AG04450 (cell line): ENCODE data around the gene ABHD6. TPM values are rescaled to one million over a fixed set of nuclear protein-coding genes. Genes with fewer than 3 reads are reported as not detected.

ENCODE experiments used
- CTCF ChIA-PET: fragments of 300-600, 350-600 bp; formaldehyde crosslinking; extraction: SDS; loops from one replicate; lab custom pipeline; 2022; ENCODE audit warnings: antibody characterized with exemption, inconsistent platforms; lab: Charles Lee
- POLR2A ChIA-PET: fragments of 350-600 bp; formaldehyde crosslinking; extraction: SDS; loops from one replicate; lab custom pipeline; 2021; ENCODE audit warnings: antibody characterized with exemption, inconsistent platforms; lab: Yijun Ruan, JAX
- DNase-seq: peaks from one replicate; pipeline ENCODE4 v3.0.0-alpha.2; 2011; ENCODE audit warnings: low read depth, low spot score
- H3K27ac ChIP-seq: one replicate; pipeline ENCODE4 v1.5.1; 2012; ENCODE audit warnings: low read depth, low read length, control low read depth
- H3K27me3 ChIP-seq: one replicate; pipeline ENCODE4 v1.6.0; 2012; ENCODE audit warnings: low read length; ENCODE audit not compliant: control insufficient read depth, insufficient read depth
- H3K4me3 ChIP-seq: 2 replicates; pipeline ENCODE4 v1.5.1; 2011; ENCODE audit warnings: mild to moderate bottlenecking, low read depth, low read length, control low read depth
- H3K9me3 ChIP-seq: 2 replicates; pipeline ENCODE4 v1.5.1; 2012; ENCODE audit warnings: low read length; ENCODE audit not compliant: control insufficient read depth, insufficient read depth
- polyA plus RNA-seq: library from polyadenylated mRNA; depleted of rRNA; stranded (reverse); fragments of >200 nt; gene quantifications from 2 replicates; pipeline ENCODE4 v1.2.3, GENCODE V29; 2011
- TF ChIP-seq, protein P1 (sequence below): IDR thresholded peaks from 2 replicates; pipeline ENCODE4 v1.5.1; 2011; ENCODE audit warnings: low read depth, low read length, control low read depth, inconsistent platforms

The ABHD6 gene
- polyA plus RNA-seq, 1 experiment, result 8.4 TPM

DNA sequence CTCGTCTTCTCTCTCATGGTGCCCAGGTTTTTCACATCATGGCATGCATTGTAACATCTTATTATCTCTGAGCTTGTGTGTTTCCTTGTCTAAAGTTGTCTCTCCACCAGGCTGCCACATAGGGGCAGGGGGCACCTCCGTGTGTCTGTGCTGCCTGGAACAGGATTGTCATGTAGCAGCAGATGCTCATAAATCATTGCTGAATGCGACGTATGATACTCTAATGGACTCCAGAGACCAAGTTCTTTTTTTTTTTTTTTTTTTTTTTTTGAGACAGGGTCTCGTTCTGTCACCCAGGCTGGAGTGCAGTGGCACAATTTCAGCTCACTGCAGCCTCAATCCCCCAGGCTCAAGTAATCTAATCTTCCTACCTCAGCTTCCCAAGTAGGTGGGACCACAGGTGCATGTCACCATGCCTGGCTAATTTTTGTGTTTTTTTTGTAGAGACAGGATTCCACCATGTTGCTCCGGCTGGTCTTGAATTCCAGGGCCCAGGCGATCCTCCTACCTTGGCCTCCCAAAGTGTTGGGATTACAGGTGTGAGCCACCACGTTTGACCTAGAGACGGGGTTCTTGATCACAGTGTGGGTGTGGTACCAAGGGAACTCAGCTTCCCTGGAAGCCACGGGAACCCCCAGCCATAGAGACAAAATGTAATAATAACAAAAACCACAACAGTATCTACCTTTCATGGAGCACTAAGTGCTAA lies 22.1 kb upstream of the ABHD6 start:
- CTCF ChIA-PET, result interaction anchor here (0.6 to 1.1 kb wide), 3 partner anchors 28 to 152 kb away, joined by 3 to 4 read pairs (median 3); no protein-coding TSS in a partner anchor
- TF ChIP-seq, protein P1, sequence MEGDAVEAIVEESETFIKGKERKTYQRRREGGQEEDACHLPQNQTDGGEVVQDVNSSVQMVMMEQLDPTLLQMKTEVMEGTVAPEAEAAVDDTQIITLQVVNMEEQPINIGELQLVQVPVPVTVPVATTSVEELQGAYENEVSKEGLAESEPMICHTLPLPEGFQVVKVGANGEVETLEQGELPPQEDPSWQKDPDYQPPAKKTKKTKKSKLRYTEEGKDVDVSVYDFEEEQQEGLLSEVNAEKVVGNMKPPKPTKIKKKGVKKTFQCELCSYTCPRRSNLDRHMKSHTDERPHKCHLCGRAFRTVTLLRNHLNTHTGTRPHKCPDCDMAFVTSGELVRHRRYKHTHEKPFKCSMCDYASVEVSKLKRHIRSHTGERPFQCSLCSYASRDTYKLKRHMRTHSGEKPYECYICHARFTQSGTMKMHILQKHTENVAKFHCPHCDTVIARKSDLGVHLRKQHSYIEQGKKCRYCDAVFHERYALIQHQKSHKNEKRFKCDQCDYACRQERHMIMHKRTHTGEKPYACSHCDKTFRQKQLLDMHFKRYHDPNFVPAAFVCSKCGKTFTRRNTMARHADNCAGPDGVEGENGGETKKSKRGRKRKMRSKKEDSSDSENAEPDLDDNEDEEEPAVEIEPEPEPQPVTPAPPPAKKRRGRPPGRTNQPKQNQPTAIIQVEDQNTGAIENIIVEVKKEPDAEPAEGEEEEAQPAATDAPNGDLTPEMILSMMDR, result no peak
- POLR2A ChIA-PET, result no interaction called here
- Histone ChIP-seq H3K9me3 (no peaks in the 10 kb centered on the region), H3K4me3 (no peak overlapping the region), H3K27ac (no peak overlapping the region), H3K27me3 (peaks cover 24% of the 10 kb centered on the region)
- no peak for DNase-seq

DNA sequence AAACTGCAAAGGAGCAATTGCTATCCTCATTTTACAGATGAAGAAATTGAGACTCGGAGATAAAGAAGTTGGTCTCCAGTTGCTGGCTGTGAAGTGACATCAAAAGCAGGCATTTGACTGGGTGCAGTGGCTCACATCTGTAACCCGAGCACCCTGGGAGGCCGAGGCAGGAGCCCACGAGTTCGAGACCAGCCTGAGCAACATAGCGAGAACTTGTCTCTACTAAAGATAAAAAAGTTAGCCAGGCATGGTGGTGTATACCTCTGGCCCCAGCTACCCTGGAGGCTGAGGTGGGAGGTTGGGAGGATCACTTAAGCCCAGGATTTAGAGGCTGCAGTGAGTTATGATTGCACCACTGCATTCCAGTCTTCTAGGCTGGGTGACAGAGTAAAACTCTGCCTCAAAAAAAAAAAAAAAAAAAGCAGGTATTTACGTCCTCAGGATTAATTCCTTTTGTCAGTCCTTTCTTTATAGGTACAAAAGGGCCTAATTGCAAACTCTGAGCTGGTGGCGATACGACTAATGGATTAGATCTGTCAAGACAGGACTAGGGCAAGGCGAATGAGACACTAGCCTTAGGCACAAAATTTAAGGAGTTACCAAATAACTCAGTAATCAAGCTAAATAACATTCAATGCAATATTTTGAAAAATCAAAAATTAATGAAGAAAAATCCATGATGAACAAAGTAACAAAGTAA lies 20.9 kb upstream of the ABHD6 start:
- DNase-seq, result no peak
- TF ChIP-seq, protein P1, result no peak
- Histone ChIP-seq H3K4me3 (no peak overlapping the region), H3K27ac (no peak overlapping the region), H3K27me3 (peaks cover 20% of the 10 kb centered on the region), H3K9me3 (peaks cover 6% of the 10 kb centered on the region)
- ChIA-PET POLR2A (interaction anchor here (0.7 kb wide), 1 partner anchor 30 kb away, joined by 3 read pairs; no protein-coding TSS in a partner anchor), CTCF (interaction anchor here (0.6 to 4.2 kb wide), 23 partner anchors 8 to 363 kb away, joined by 3 to 60 read pairs (median 5); partner anchors contain the start of genes HTD2 and RPP14)

- Histone ChIP-seq H3K27me3 (peaks cover 20% of the 10 kb centered on the region), H3K4me3 (no peak overlapping the region), H3K9me3 (peaks cover 6% of the 10 kb centered on the region), H3K27ac (no peak overlapping the region)
- TF ChIP-seq, protein P1, result peak; percentile 86
- POLR2A ChIA-PET, result no interaction called here
- CTCF ChIA-PET, result interaction anchor here (0.6 to 4.2 kb wide), 30 partner anchors 8 to 1142 kb away, joined by 3 to 60 read pairs (median 4); partner anchors contain the start of genes HTD2 and RPP14
- DNase-seq, result no peak
Observed at GRCh38 chr3:58217209-58217811, 20.3 kb upstream of the ABHD6 start.

DNA sequence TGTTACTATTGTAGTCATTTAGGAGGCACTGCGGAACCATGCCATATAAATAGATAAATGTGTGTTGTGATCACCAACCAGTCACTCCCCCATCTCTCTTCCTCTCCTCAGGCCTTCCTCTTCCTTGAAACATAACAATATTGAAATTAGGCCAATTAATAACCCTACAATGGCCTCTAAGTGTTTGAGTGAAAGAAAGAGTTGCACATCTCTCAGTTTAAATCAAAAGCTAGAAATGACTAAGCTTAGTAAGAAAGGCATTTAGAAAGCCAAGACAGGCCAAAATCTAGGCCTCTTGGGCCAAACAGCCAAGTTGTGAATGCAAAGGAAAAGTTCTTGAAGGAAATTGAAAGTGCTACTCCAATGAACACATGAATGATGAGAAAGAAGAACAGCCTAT lies 18.7 kb upstream of the ABHD6 start:
- POLR2A ChIA-PET, result no interaction called here
- H3K27me3 ChIP-seq, result peaks cover 14% of the 10 kb centered on the region
- no peak overlapping the region for H3K27ac ChIP-seq
- TF ChIP-seq, protein P1, result no peak
- CTCF ChIA-PET, result interaction anchor here (0.6 to 4.2 kb wide), 9 partner anchors 9 to 376 kb away, joined by 3 to 60 read pairs (median 8); partner anchors contain the start of gene DNASE1L3
- H3K9me3 ChIP-seq, result peaks cover 6% of the 10 kb centered on the region
- no peak overlapping the region for H3K4me3 ChIP-seq
- no peak for DNase-seq
